Measurements from ENCODE around the gene SRC. TPM values are rescaled to one million over a fixed set of nuclear protein-coding genes. Genes with fewer than 3 reads are reported as not detected.

SRC gene
- polyA plus RNA-seq, 1 of the 3 experiments (the other 2 are of a cell fraction) = 23.8 TPM

DNA sequence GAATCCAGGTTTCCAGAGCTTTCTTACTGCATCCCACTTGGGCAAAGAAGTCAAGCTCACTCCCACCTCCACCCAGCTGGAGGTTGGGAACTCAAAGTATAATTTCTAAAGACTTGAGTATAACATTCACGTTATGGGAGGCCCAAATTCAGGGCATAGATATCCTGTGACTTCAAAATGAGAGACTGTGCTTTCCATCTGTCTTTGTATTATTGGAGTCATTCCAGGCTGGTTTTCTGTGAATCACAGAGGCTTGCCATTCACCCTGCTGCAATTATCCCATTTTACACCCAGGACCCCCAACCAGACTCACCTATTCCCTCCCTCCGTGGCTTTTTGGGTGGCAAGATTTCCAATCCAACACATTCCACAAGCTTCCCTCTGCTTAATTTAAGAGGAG, 19.3 kb upstream of the SRC start (continued):
- no peak for TF ChIP-seq CHD2 (IDR thresholded peaks at IDR 0.05; ENCODE audit: low read length, partially characterized antibody)

DNA sequence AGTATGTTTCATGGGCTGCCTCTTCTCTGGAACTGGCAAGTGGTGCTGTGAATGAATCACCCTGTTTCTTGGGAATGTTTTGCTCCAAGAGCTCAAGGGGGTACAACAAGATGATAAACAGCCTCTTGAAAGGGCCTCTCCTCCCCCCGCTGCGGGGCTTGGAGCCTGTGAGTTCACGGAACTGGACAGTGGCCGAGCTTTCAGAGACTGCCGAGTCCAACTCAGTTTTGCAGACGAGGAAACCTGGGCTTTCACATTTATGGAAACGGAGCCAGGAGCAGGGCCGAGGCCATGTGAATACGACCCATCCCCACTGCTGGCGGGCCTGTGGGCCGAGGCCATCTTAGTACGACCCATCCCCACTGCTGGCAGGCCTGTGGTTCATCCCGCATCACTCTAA, 18.2 kb upstream of the SRC start:
- Histone ChIP-seq H3K4me2 (no peak overlapping the region), H4K20me1 (ENCODE audit: insufficient read depth) (no peaks in the 10 kb centered on the region), H3K27me3 (ENCODE audit: insufficient read depth) (no peaks in the 10 kb centered on the region), H3K9ac (no peak overlapping the region), H2AFZ (ENCODE audit: low read depth) (no peak overlapping the region), H3K9me2 (no peaks in the 10 kb centered on the region), H3F3A (replicated peaks; ENCODE audit: insufficient read depth) (peaks cover 7% of the 10 kb centered on the region), H3K27ac (ENCODE audit: low read depth in 2 of 2, low read length in 1 of 2) (peak overlapping the region in 1 of 2 experiments; percentile 53; a peak in 1 of 4 replicates), H3K4me3 (ENCODE audit: low read depth in 2 of 2, low read length in 1 of 2) (no peak overlapping the region), H3K9me3 (no peaks in the 10 kb centered on the region), H3K36me3 (replicated peaks in 1 of 2; ENCODE audit: control insufficient read depth in 1 of 2, insufficient read depth in 2 of 2, low read length in 1 of 2) (no peaks in the 10 kb centered on the region), H3K4me1 (ENCODE audit: control insufficient read depth in 1 of 2, insufficient read depth in 2 of 2, low read depth in 1 of 2, low read length in 1 of 2) (peaks cover 0 to 33% of the 10 kb centered on the region in 2 experiments; a peak in 2 of 4 replicates), H3K79me2 (ENCODE audit: insufficient read depth) (no peaks in the 10 kb centered on the region)
- TF ChIP-seq SMC3 (IDR thresholded peaks at IDR 0.05; ENCODE audit: low read depth, low read length) (no peak), RFX5 (IDR thresholded peaks at IDR 0.05; ENCODE audit: low read length) (no peak), TCF12 (IDR thresholded peaks at IDR 0.05) (0 out of 2 replicates have a peak, but pooled peaks have one; percentile 20), RAD21 (IDR thresholded peaks at IDR 0.05; ENCODE audit: low read length) (no peak), ELF1 (IDR thresholded peaks at IDR 0.05) (no peak), RCOR1 (IDR thresholded peaks at IDR 0.05; ENCODE audit: low read length) (no peak), MXI1 (IDR thresholded peaks at IDR 0.05; ENCODE audit: low read depth, low read length) (no peak), RXRA (IDR thresholded peaks at IDR 0.05; ENCODE audit: borderline replicate concordance, low read depth) (no peak), FOXJ3 (CRISPR knock-in tag; IDR thresholded peaks at IDR 0.05) (no peak), MEF2A (IDR thresholded peaks at IDR 0.05; ENCODE audit: borderline replicate concordance, low read depth) (no peak)
- TF ChIP-seq, protein P1, sequence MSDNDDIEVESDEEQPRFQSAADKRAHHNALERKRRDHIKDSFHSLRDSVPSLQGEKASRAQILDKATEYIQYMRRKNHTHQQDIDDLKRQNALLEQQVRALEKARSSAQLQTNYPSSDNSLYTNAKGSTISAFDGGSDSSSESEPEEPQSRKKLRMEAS (IDR thresholded peaks at IDR 0.05; ENCODE audit: low read depth) = no peak
- TF ChIP-seq, protein P2, sequence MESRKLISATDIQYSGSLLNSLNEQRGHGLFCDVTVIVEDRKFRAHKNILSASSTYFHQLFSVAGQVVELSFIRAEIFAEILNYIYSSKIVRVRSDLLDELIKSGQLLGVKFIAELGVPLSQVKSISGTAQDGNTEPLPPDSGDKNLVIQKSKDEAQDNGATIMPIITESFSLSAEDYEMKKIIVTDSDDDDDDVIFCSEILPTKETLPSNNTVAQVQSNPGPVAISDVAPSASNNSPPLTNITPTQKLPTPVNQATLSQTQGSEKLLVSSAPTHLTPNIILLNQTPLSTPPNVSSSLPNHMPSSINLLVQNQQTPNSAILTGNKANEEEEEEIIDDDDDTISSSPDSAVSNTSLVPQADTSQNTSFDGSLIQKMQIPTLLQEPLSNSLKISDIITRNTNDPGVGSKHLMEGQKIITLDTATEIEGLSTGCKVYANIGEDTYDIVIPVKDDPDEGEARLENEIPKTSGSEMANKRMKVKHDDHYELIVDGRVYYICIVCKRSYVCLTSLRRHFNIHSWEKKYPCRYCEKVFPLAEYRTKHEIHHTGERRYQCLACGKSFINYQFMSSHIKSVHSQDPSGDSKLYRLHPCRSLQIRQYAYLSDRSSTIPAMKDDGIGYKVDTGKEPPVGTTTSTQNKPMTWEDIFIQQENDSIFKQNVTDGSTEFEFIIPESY (IDR thresholded peaks at IDR 0.05; ENCODE audit: borderline replicate concordance, low read depth) = no peak
- TF ChIP-seq, protein P3, sequence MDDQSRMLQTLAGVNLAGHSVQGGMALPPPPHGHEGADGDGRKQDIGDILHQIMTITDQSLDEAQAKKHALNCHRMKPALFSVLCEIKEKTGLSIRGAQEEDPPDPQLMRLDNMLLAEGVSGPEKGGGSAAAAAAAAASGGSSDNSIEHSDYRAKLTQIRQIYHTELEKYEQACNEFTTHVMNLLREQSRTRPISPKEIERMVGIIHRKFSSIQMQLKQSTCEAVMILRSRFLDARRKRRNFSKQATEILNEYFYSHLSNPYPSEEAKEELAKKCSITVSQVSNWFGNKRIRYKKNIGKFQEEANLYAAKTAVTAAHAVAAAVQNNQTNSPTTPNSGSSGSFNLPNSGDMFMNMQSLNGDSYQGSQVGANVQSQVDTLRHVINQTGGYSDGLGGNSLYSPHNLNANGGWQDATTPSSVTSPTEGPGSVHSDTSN (IDR thresholded peaks at IDR 0.05) = peak; percentile 12; the same call in 1 of the 2 replicates
- DNase-seq = no peak
- ChIA-PET CTCF (interaction anchor here (0.7 to 1.9 kb wide), 4 partner anchors 13 to 57 kb away, joined by 3 to 9 read pairs (median 4); no protein-coding TSS in a partner anchor), POLR2A (no interaction called here)
- WGBS (ENCODE audit: low lambda C conversion rate) = 91% methylated on average over 10 of the region's 13 CpGs

Measured in SK-N-SH (cell line).